IMR-90 (cell line): ENCODE measurements around the gene CCR5AS.

Experiments used
- ATAC-seq: fragments of 200-7000 bp; cut with Tn5 transposase; 2 replicates; pipeline ENCODE4 v1.9.1; 2020; ENCODE audit warnings: low read depth, mild to moderate bottlenecking, moderate library complexity
- BruUV-seq: library from RNA; stranded (reverse); fragments of 400-500 nt; replicated peaks from 2 replicates; lab custom pipeline; 2021; lab: Mats Ljungman, UMichigan
- CTCF ChIA-PET: fragments of 300-600 bp; formaldehyde crosslinking; extraction: SDS; loops from one replicate; lab custom pipeline; 2021; ENCODE audit warnings: antibody characterized with exemption; lab: Yijun Ruan, JAX
- POLR2A ChIA-PET: fragments of 300-600 bp; sonication (Branson Sonifier 250); formaldehyde crosslinking; loops from one replicate; lab custom pipeline; 2022; ENCODE audit warnings: antibody characterized with exemption; ENCODE audit not compliant: unreplicated experiment; lab: Charles Lee
- DNase-seq: peaks from one replicate; pipeline ENCODE4 v3.0.0; 2013
- H2AFZ ChIP-seq: replicated peaks from 2 replicates; pipeline ENCODE3; 2013; ENCODE audit warnings: low read length, mild to moderate bottlenecking; ENCODE audit not compliant: poor library complexity
- H2AK5ac ChIP-seq: 2 replicates; pipeline ENCODE4 v1.6.1; 2013; ENCODE audit warnings: low read depth, low read length, inconsistent platforms
- H2AK9ac ChIP-seq: replicated peaks from 2 replicates; pipeline ENCODE3; 2013; ENCODE audit warnings: mild to moderate bottlenecking, low read depth, low read length, moderate library complexity; ENCODE audit not compliant: poor library complexity
- H2BK120ac ChIP-seq: 2 replicates; pipeline ENCODE4 v1.6.1; 2013; ENCODE audit warnings: low read depth, low read length, inconsistent platforms
- H2BK15ac ChIP-seq: 3 replicates; pipeline ENCODE4 v1.6.1; 2013; ENCODE audit warnings: low read depth, low read length, inconsistent platforms
- H2BK20ac ChIP-seq: 2 replicates; pipeline ENCODE4 v1.6.1; 2013; ENCODE audit warnings: low read depth, mild to moderate bottlenecking, inconsistent platforms, low read length, moderate library complexity
- H2BK5ac ChIP-seq: 2 replicates; pipeline ENCODE4 v1.6.1; 2013; ENCODE audit warnings: mild to moderate bottlenecking, low read depth, low read length, inconsistent platforms; ENCODE audit not compliant: poor library complexity, severe bottlenecking
- H3K14ac ChIP-seq: replicated peaks from 2 replicates; pipeline ENCODE4 v1.6.1; 2013; ENCODE audit warnings: low read depth, low read length, inconsistent platforms
- H3K18ac ChIP-seq: 2 replicates; pipeline ENCODE4 v1.6.1; 2013; ENCODE audit warnings: low read depth, low read length, control low read depth
- H3K23ac ChIP-seq: 2 replicates; pipeline ENCODE4 v1.6.1; 2013; ENCODE audit warnings: low read depth, low read length, inconsistent platforms
- H3K27ac ChIP-seq: 2 replicates; pipeline ENCODE4 v1.5.1; 2013; ENCODE audit warnings: mild to moderate bottlenecking, control low read depth, low read length; ENCODE audit not compliant: insufficient read depth
- H3K27me3 ChIP-seq: 2 replicates; pipeline ENCODE4 v1.6.1; 2013; ENCODE audit warnings: low read length; ENCODE audit not compliant: control insufficient read depth, insufficient read depth
- H3K36me3 ChIP-seq: 2 replicates; pipeline ENCODE4 v1.6.1; 2013; ENCODE audit warnings: low read length, mixed read lengths; ENCODE audit not compliant: control insufficient read depth, insufficient read depth
- H3K4ac ChIP-seq: 2 replicates; pipeline ENCODE4 v1.6.1; 2013; ENCODE audit warnings: low read depth, low read length, inconsistent platforms
- H3K4me1 ChIP-seq: 2 replicates; pipeline ENCODE4 v1.6.1; 2013; ENCODE audit warnings: low read length, mixed read lengths; ENCODE audit not compliant: control insufficient read depth, insufficient read depth
- H3K4me2 ChIP-seq: 2 replicates; pipeline ENCODE4 v1.6.1; 2013; ENCODE audit warnings: low read depth, mild to moderate bottlenecking, control low read depth, low read length, moderate library complexity
- H3K4me3 ChIP-seq: 2 replicates; pipeline ENCODE4 v1.5.1; 2013; ENCODE audit warnings: low read depth, mild to moderate bottlenecking, control low read depth, low read length, moderate library complexity; ENCODE audit not compliant: insufficient read depth
- H3K56ac ChIP-seq: 2 replicates; pipeline ENCODE4 v1.6.1; 2013; ENCODE audit warnings: low read length, inconsistent platforms; ENCODE audit not compliant: insufficient read depth; ENCODE audit errors: extremely low read depth
- H3K79me1 ChIP-seq, 2 experiments: 2 replicates each; pipeline ENCODE4 v1.6.1; 2013; ENCODE audit warnings: low read length in 2 of 2, inconsistent platforms in 1 of 2, low read depth in 1 of 2
- H3K9ac ChIP-seq: 2 replicates; pipeline ENCODE4 v1.6.1; 2013; ENCODE audit warnings: low read depth, low read length, control low read depth
- H3K9me1 ChIP-seq: 2 replicates; pipeline ENCODE4 v1.6.1; 2013; ENCODE audit warnings: low read length, inconsistent platforms; ENCODE audit not compliant: insufficient read depth
- H3K9me3 ChIP-seq: 2 replicates; pipeline ENCODE4 v1.6.1; 2013; ENCODE audit warnings: low read length; ENCODE audit not compliant: control insufficient read depth, insufficient read depth
- H4K20me1 ChIP-seq: 2 replicates; pipeline ENCODE4 v1.6.1; 2013; ENCODE audit warnings: low read length, inconsistent platforms; ENCODE audit not compliant: insufficient read depth
- H4K5ac ChIP-seq: 2 replicates; pipeline ENCODE4 v1.6.1; 2013; ENCODE audit warnings: mild to moderate bottlenecking, low read depth, low read length, control low read depth
- H4K8ac ChIP-seq, 2 experiments: 2 replicates each; pipeline ENCODE4 v1.6.1; 2013; ENCODE audit warnings: low read depth in 2 of 2, low read length in 2 of 2, control low read depth in 1 of 2, inconsistent platforms in 1 of 2
- H4K91ac ChIP-seq: 2 replicates; pipeline ENCODE4 v1.6.1; 2013; ENCODE audit warnings: low read depth, low read length, inconsistent platforms; ENCODE audit not compliant: insufficient read depth
- CEBPB ChIP-seq: IDR thresholded peaks from 2 replicates; pipeline ENCODE4 v1.6.1; 2012; ENCODE audit warnings: low read depth, low read length, improper control_type of control experiment
- CHD1 ChIP-seq: IDR thresholded peaks from 2 replicates; pipeline ENCODE4 v1.6.1; 2012; ENCODE audit warnings: low read depth, low read length, improper control_type of control experiment
- SMC3 ChIP-seq: fragments of 150-350 bp; IDR thresholded peaks from 2 replicates; pipeline ENCODE4 v1.6.1; 2016; ENCODE audit warnings: low read depth, mild to moderate bottlenecking, antibody characterized with exemption, low read length, moderate library complexity
- WGBS, 2 experiments: methylation state at CpG; one replicate each; pipeline versions ENCODE4 v1.1.5 to v1.1.7; 2013; ENCODE audit warnings: missing lambda C conversion rate in 2 of 2; ENCODE audit not compliant: insufficient read length in 1 of 2; ENCODE audit errors: extremely low coverage in 2 of 2; 5-methylcytosine and 5-hydroxymethylcytosine counted together
- dilution Hi-C: fragments of 300-500 bp; cut with HindIII; formaldehyde crosslinking; loops from one replicate; pipeline ENCODE4 v1.14.3; 2018; ENCODE audit warnings: low sequenced_read_pairs; ENCODE audit not compliant: unreplicated experiment
- in situ Hi-C: fragments of 300-500 bp; cut with MboI; formaldehyde crosslinking; loops from 3 replicates; pipeline ENCODE4 v1.14.3; 2019; ENCODE audit warnings: low sequenced_read_pairs, inconsistent platforms, mixed read lengths
- intact Hi-C: fragments of 100-400 bp; cut with micrococcal nuclease; formaldehyde crosslinking; loops from 2 replicates; pipeline ENCODE4 v1.10.0; 2022
- TF ChIP-seq, protein P1 (sequence below): fragments of 150-350 bp; IDR thresholded peaks from 2 replicates; pipeline ENCODE4 v1.6.1; 2016; ENCODE audit warnings: low read depth, mild to moderate bottlenecking, low read length, moderate library complexity, borderline replicate concordance

The CCR5AS gene

DNA sequence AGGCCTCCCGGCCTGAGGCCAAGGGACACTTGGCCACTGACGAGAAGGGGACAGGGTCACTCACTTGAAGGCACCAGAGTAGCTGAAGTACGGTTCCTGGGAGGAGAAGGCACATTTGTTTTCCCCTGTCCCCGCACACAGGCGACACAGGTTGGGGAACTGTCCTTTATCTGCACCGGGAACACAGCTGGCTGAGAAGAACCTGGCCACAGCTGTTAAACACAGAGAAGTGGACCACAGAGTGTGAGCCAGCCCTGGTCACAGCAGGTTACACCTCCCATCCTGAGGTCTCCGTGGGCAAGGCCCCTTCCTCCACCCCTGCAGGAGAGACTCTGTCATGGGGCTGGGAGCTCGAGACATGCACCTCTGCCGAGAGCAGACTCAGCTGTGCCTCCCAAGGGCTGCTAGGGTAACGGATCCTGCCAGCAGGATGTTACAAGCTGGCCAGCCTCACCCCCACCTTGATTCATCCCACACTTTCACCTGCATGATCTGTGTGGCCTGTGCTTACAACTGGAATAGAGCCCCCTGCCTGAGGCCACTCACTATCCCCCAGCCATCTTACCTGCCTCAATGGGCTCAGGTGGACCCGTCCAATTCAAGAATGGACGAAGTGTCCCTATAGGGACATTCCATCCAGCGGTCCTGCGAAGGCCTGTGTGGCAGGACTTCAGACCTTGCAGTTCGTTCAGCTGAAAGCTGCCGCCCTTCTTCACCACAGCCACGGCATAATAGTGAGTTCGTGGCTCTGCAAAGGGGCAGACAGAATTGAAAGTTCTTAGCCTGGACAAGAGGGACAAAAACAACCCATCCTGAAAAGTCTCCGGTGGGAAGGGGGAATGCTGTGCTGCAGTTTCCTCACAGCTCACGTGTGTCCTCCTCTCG, 48.6 kb upstream of the CCR5AS start:
- Histone ChIP-seq H3K36me3 (no peaks in the 10 kb centered on the region), H3K9me3 (no peaks in the 10 kb centered on the region), H2BK5ac (no peak overlapping the region), H4K91ac (no peak overlapping the region), H3K79me1 (no peaks in the 10 kb centered on the region), H4K8ac (no peak overlapping the region), H2BK20ac (no peak overlapping the region), H3K27ac (no peak overlapping the region), H4K5ac (no peak overlapping the region), H2BK15ac (no peak overlapping the region), H3K4me3 (no peak overlapping the region), H3K9ac (no peak overlapping the region), H3K14ac (no peak overlapping the region), H3K18ac (no peak overlapping the region), H3K56ac (no peak overlapping the region), H2BK120ac (no peak overlapping the region), H4K20me1 (no peaks in the 10 kb centered on the region), H3K4me2 (no peak overlapping the region), H3K9me1 (no peaks in the 10 kb centered on the region), H2AK9ac (no peak overlapping the region), H2AFZ (peak overlapping the region; percentile 17), H3K4ac (no peak overlapping the region), H3K23ac (no peak overlapping the region), H3K27me3 (peaks cover 51% of the 10 kb centered on the region), H2AK5ac (no peak overlapping the region), H3K4me1 (no peaks in the 10 kb centered on the region)
- DNase-seq (no peak), ATAC-seq (no peak)
- intact Hi-C loops: no loop called here
- POLR2A ChIA-PET: no interaction called here
- dilution Hi-C loops: no loop called here
- in situ Hi-C loops: no loop called here
- WGBS, 2 experiments: 63% methylated on average over 5 of the region's 21 CpGs; no CpG with 5 or more reads in 1 of the 2 experiments
- CTCF ChIA-PET: interaction anchor here (0.6 kb wide), 1 partner anchor 523 kb away, joined by 4 read pairs; no protein-coding TSS in a partner anchor
- no TSS peak for BruUV-seq
- TF ChIP-seq, protein P1, sequence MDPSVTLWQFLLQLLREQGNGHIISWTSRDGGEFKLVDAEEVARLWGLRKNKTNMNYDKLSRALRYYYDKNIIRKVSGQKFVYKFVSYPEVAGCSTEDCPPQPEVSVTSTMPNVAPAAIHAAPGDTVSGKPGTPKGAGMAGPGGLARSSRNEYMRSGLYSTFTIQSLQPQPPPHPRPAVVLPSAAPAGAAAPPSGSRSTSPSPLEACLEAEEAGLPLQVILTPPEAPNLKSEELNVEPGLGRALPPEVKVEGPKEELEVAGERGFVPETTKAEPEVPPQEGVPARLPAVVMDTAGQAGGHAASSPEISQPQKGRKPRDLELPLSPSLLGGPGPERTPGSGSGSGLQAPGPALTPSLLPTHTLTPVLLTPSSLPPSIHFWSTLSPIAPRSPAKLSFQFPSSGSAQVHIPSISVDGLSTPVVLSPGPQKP: no peak
- TF ChIP-seq CEBPB (no peak), CHD1 (no peak), SMC3 (no peak)
